HepG2 (cell line): ENCODE measurements around the gene MLXIPL. TPM values are rescaled to one million over a fixed set of nuclear protein-coding genes. Genes with fewer than 3 reads are reported as not detected.

Source experiments
- FIP1L1 ChIP-seq: fragments of 200-400 bp; formaldehyde crosslinking; IDR thresholded peaks from 2 replicates; pipeline ENCODE4 v1.6.1; 2018; ENCODE audit warnings: low read depth, mild to moderate bottlenecking, low read length, moderate library complexity, borderline replicate concordance; ENCODE audit not compliant: insufficient read depth
- FOXJ3 ChIP-seq: sonication (generic); formaldehyde crosslinking; IDR thresholded peaks from 2 replicates; pipeline ENCODE4 v1.4.0; 2020; ENCODE audit warnings: missing genetic modification reagents, mild to moderate bottlenecking, borderline replicate concordance
- KLF6 ChIP-seq: IDR thresholded peaks from 2 replicates; pipeline ENCODE4 v1.8.0; 2016; ENCODE audit warnings: missing biosample characterization, missing genetic modification reagents
- KMT2A ChIP-seq: sonication (generic); formaldehyde crosslinking; IDR thresholded peaks from 2 replicates; pipeline ENCODE4 v1.4.0; 2020; ENCODE audit warnings: missing genetic modification reagents
- PRDM4 ChIP-seq: sonication (generic); formaldehyde crosslinking; IDR thresholded peaks from 2 replicates; pipeline ENCODE4 v1.9.0; 2021; ENCODE audit warnings: missing genetic modification reagents, borderline replicate concordance
- SMAD9 ChIP-seq: sonication (generic); formaldehyde crosslinking; IDR thresholded peaks from 2 replicates; pipeline ENCODE4 v1.5.1; 2020; ENCODE audit warnings: mild to moderate bottlenecking, missing genetic modification reagents
- TERF1 ChIP-seq: sonication (generic); formaldehyde crosslinking; IDR thresholded peaks from 2 replicates; pipeline ENCODE4 v1.8.0; 2022; ENCODE audit warnings: mild to moderate bottlenecking, missing genetic modification reagents, moderate library complexity
- TRIM24 ChIP-seq: sonication (generic); formaldehyde crosslinking; IDR thresholded peaks from 2 replicates; pipeline ENCODE4 v1.8.0; 2022; ENCODE audit warnings: mild to moderate bottlenecking, missing genetic modification reagents
- ZBTB42 ChIP-seq: sonication (generic); formaldehyde crosslinking; IDR thresholded peaks from 2 replicates; pipeline ENCODE4 v1.5.0; 2020; ENCODE audit warnings: mild to moderate bottlenecking, missing genetic modification reagents
- ZHX2 ChIP-seq, 2 experiments: sonication (generic) in 1 of 2; formaldehyde crosslinking in 1 of 2; IDR thresholded peaks; 2 replicates each; pipeline versions ENCODE4 v1.6.1 to v1.9.0; 2014 to 2022; ENCODE audit warnings: antibody characterized with exemption in 1 of 2, borderline replicate concordance in 1 of 2, inconsistent platforms in 1 of 2, low read depth in 1 of 2, missing genetic modification reagents in 1 of 2
- ZNF160 ChIP-seq: sonication (generic); formaldehyde crosslinking; IDR thresholded peaks from 2 replicates; pipeline ENCODE4 v1.8.0; 2022; ENCODE audit warnings: mild to moderate bottlenecking, inconsistent platforms, missing genetic modification reagents
- ZNF224 ChIP-seq: sonication (generic); formaldehyde crosslinking; IDR thresholded peaks from 2 replicates; pipeline ENCODE4 v1.5.0; 2020; ENCODE audit warnings: mild to moderate bottlenecking, missing genetic modification reagents
- ZNF414 ChIP-seq: sonication (generic); formaldehyde crosslinking; IDR thresholded peaks from 2 replicates; pipeline ENCODE4 v1.5.0; 2020; ENCODE audit warnings: missing genetic modification reagents
- ZNF44 ChIP-seq: sonication (generic); formaldehyde crosslinking; IDR thresholded peaks from 2 replicates; pipeline ENCODE4 v1.5.1; 2020; ENCODE audit warnings: mild to moderate bottlenecking, missing genetic modification reagents
- ZSCAN30 ChIP-seq: sonication (generic); formaldehyde crosslinking; IDR thresholded peaks from 2 replicates; pipeline ENCODE4 v1.5.0; 2020; ENCODE audit warnings: mild to moderate bottlenecking, missing genetic modification reagents
- polyA plus RNA-seq, 8 experiments: library from polyadenylated mRNA; depleted of rRNA in 3 of 8; stranded (reverse) in 7 of 8; unstranded in 1 of 8; fragments of >200 nt; fragmentation: Illumina TruSeq in 4 of 8; extraction: Trizol in 4 of 8; gene quantifications; 2 replicates each; pipeline versions ENCODE4 v1.2.1 to v1.2.3, GENCODE V29; 2011 to 2016; ENCODE audit warnings: low read depth in 4 of 8, missing spikeins in 1 of 8, mixed read lengths in 1 of 8; ENCODE audit not compliant: insufficient read depth in 1 of 8
- total RNA-seq, 5 experiments: library from RNA; depleted of rRNA; stranded (reverse); fragments of >200 nt; fragmentation: Illumina TruSeq; extraction: Trizol; gene quantifications; 2 replicates each; pipeline ENCODE4 v1.2.3, GENCODE V29; 2016; ENCODE audit warnings: low read depth in 1 of 5

MLXIPL gene
- total and polyA plus RNA-seq, 2 of the 13 experiments (the other 11 are each of a cell fraction or from before 2014, with no cell fraction given): 51.6 to 60.1 TPM

- TF ChIP-seq PRDM4 (CRISPR knock-in tag) (no peak), SMAD9 (CRISPR knock-in tag) (peak; percentile 68; the same call in 1 of the 2 replicates), ZBTB42 (CRISPR knock-in tag) (peak; percentile 90), TRIM24 (no peak), ZHX2 (IDR thresholded peaks at IDR 0.05; ENCODE audit: low read depth) (no peak), ZHX2 (CRISPR knock-in tag; IDR thresholded peaks at IDR 0.05; ENCODE audit: borderline replicate concordance) (peak; percentile 97; the same call in 1 of the 2 replicates), ZSCAN30 (CRISPR knock-in tag) (0 out of 2 replicates have a peak, but pooled peaks have one; percentile 70), FIP1L1 (no peak), FOXJ3 (CRISPR knock-in tag) (no peak), KMT2A (CRISPR knock-in tag) (no peak), ZNF414 (CRISPR knock-in tag) (no peak), ZNF224 (peak; percentile 93), TERF1 (CRISPR knock-in tag) (no peak), ZNF160 (CRISPR knock-in tag) (peak; percentile 92), ZNF44 (CRISPR knock-in tag) (peak; percentile 98), KLF6 (CRISPR knock-in tag) (peak; percentile 95)
Measured at GRCh38 chr7:73557397-73558257, 66.7 kb downstream of the MLXIPL start, which contains the start of gene BCL7B (continued).
